Measurements from ENCODE around the gene OR52E2. TPM values are rescaled to one million over a fixed set of nuclear protein-coding genes. Genes with fewer than 3 reads are reported as not detected.
"Not testable (repeated sequence)": the region's sequence is repeated elsewhere in the genome, so short reads cannot be mapped to it uniquely, and the experiment has no call there.

OR52E2 gene
- not detected in 2 replicates for total RNA-seq

DNA sequence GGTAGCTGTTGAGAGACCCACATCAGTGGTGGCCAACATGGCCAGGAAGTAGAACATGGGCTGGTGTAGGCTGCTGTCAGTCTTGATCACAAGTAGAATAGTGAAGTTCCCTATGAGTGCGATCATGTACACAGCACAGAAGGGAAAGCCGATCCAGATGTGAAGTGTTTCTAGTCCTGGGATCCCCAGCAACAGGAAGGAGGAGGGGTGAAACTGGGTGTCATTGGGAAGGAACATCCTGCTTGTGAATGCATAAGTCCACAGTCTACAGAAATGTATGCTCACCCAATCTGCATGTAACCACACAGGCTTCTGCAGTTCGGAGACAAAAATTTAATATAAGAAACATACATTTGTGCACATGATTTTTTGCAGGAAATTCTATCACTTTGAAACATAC lies at the start of gene OR52E2:
TSS of gene OR52E2 (minus strand) at position 237 of the 400 bp plus-strand sequence. CDS start at position 237, 0 bp downstream.
- intact Hi-C loops (cut with micrococcal nuclease), result no loop called here

- intact Hi-C loops (cut with micrococcal nuclease), result no loop called here
Measured at GRCh38 chr11:5107285-5107684, 47.9 kb upstream of the OR52E2 start.

DNA sequence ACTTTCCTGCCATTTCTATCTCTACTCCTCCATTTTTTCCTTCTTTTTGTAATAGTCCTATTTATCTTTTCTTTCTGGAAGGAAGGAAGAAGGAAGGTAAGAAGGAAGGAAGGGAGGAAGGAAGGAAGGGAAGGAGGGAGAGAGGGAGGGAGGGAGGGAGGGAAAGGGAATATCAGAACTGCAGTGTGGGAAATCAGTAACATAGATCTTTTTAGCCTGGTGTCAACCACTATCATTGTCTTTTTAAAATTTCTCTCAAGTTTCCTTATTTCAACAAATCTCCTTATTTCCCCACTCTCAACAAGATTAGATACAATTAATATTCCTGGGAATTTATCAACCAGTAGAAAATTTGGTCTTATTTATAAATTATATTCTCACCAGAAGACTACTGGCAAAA lies 43.6 kb upstream of the OR52E2 start:
- intact Hi-C loops (cut with micrococcal nuclease), result no loop called here

- intact Hi-C loops (cut with micrococcal nuclease), result no loop called here
Measured at GRCh38 chr11:5102246-5102645, 42.8 kb upstream of the OR52E2 start.

- intact Hi-C loops (cut with micrococcal nuclease), result no loop called here
Measured at GRCh38 chr11:5096011-5096410, 36.6 kb upstream of the OR52E2 start.

DNA sequence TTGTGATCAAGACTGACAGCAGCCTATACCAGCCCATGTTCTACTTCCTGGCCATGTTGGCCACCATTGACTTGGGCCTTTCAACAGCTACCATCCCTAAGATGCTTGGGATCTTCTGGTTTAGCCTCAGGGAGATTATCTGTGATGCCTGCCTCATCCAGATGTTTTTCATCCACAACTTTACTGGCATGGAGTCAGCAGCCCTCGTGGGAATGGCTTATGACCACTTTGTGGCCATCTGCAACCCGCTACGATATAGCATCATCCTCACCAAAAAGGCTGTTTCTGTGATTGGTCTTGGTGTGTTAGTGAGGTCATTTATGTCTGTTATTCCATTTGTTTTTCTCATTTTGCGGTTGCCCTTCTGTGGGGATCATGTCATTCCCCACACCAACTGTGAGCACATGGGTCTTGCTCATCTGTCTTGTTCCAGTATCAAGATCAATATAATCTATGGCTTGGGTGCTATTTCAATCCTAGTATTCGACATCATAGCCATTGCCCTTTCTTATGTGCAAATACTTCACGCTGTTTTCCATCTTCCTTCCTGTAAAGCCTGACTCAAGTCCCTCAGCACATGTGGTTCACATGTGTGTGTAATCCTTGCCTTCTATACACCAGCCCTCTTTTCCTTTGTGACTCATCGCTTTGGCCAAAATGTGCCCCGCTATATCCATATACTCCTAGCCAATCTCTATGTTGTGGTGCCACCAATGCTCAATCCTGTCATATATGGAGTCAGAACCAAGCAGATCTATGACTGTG lies 33.6 kb upstream of the OR52E2 start:
- intact Hi-C loops (cut with micrococcal nuclease), result no loop called here

DNA sequence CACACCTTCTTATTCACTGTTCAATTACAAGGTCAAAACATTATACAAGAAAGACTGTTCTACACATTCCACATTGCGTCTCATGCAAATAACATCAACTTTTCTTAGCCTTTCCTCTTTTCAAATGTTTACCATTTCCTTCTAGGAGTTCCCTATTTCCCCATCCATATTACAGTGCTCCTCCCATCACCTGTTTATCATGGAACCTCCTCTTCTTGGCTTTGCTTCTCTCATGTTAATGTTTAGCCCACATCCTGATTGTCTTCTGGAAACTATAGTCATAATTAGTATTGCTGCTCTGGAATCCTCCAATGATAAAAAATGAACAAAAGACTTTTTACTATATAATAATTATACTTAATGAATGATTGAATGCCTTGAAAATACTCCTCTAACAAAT lies 31.2 kb upstream of the OR52E2 start:
- intact Hi-C loops (cut with micrococcal nuclease), result no loop called here

GRCh38 chr11:5088556-5088955 lies 29.1 kb upstream of the OR52E2 start:
- intact Hi-C loops (cut with micrococcal nuclease), result no loop called here

DNA sequence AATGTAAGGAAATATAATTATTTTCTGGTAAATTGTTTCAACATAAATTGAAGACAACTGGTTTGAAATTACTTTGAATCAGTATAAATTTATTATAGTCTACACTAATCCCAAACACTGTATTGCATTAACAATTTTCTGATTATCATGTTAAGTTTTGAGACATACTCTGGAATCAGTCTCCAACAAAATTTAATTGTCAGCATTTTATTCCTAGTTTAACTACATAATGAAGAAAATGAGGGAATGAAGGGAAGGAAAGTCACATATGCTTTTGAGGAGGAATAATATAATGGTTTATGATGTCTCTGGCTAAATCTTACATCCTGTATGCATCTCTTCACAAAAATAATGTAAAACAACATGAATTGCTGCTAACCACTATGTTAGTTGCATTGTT lies 24.2 kb upstream of the OR52E2 start:
- intact Hi-C loops (cut with micrococcal nuclease), result no loop called here

GRCh38 chr11:5081405-5081804 lies 22.0 kb upstream of the OR52E2 start:
- intact Hi-C loops (cut with micrococcal nuclease), result no loop called here

DNA sequence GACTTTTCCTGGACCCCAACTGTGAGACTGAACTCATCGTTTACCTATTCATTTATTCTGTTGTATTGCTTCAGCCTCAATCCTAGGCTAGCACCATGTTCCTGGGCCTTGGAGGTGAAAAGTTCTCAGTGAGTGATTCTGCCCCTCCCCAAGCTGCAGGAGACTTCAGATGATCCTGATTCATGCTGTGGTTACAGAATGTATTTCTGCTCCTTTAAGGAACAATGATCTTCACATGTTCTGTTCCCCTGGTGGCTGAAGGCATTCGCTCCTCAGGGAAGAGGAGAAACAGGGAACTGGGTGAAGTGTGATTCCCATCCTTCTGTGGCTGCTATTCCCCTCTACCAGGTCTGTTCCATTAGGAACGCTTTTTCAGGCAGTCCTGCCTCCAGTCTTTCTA lies 12.4 kb upstream of the OR52E2 start:
- intact Hi-C loops (cut with micrococcal nuclease), result no loop called here

- intact Hi-C loops (cut with micrococcal nuclease), result no loop called here
Measured at GRCh38 chr11:5069272-5069671, 9.8 kb upstream of the OR52E2 start, which contains the start of gene OR52E1. OR52E1 (plus strand) TSS chr11:5069572.

DNA sequence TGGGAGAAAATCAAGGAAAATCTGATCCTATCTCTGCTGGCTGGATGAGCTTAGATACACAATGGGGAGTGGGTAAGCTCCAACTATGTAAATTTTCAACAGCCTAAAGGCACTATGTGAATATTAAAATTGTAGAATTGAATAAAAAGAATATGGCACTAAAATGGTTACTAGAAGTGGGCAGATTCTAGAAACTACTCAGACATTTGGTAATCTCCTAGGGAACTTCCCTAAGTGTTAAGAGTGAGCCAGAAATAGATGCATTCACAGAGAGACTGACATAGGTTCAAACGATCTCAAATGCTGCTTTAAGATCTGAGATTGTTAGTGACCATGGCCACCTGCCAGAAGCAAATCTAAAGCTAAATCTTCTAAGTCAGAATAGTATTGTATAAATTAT lies 5.6 kb upstream of the OR52E2 start:
- intact Hi-C loops (cut with micrococcal nuclease), result no loop called here

DNA sequence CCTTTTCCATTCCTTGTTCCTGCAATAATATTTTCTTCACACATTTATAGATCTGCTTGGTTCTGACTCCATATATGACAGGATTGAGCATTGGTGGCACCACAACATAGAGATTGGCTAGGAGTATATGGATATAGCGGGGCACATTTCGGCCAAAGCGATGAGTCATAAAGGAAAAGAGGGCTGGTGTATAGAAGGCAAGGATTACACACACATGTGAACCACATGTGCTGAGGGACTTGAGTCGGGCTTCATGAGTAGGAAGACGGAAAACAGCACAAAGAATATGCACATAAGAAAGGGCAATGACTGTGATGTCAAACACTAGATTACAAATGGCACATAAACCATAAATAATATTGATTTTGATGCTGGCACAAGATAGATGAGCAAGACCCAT lies 748 bp downstream of the OR52E2 start:
- intact Hi-C loops (cut with micrococcal nuclease), result not testable (repeated sequence)

- intact Hi-C loops (cut with micrococcal nuclease), result no loop called here
Measured at GRCh38 chr11:5046754-5047330, 12.6 kb downstream of the OR52E2 start.

GRCh38 chr11:5046226-5046625 lies 13.2 kb downstream of the OR52E2 start, which contains the start of gene OR52J3:
OR52J3 (plus strand) TSS chr11:5046526; CDS start chr11:5046526, 0 bp downstream.
- intact Hi-C loops (cut with micrococcal nuclease), result no loop called here

DNA sequence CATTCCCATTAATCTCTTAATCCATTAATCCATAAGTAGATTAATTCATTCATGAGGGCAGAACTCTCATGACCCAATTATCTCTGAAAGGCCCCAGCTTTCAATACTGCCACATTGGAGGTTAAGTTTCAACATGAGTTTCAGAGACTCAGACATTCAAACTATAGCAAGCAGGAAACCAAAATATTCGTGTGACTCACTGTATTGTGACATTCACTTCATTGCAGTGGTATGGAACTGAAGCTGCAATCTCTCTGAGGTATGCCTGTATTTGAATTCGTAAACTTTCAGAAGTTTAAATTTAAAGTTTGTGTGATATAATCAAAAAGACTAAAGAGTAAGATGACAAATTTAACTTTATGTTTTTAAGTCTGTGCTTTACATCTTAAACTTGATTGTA lies 16.0 kb downstream of the OR52E2 start:
- intact Hi-C loops (cut with micrococcal nuclease), result no loop called here

- intact Hi-C loops (cut with micrococcal nuclease), result no loop called here
Measured at GRCh38 chr11:5042091-5042490, 17.3 kb downstream of the OR52E2 start.

- intact Hi-C loops (cut with micrococcal nuclease), result no loop called here
Measured at GRCh38 chr11:5040876-5041275, 18.6 kb downstream of the OR52E2 start.

DNA sequence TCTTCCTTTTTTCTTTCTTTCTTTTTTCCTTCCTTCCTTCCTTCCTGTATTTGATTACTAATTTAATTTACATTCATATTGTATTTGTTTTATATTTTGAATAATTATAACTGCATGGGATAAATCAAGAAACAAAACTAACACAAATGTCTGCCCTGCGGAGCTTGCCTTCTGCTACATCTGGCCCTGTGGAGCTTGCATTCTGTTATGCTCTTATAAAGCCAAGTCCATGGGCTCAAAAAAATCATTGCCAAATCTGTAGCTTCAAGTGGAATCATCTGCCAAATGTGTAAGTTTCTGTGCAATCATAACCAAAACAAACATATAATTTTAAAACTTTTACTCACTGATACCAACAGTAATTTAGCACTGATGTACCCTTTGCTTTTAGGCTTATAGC lies 21.1 kb downstream of the OR52E2 start:
- intact Hi-C loops (cut with micrococcal nuclease), result no loop called here

DNA sequence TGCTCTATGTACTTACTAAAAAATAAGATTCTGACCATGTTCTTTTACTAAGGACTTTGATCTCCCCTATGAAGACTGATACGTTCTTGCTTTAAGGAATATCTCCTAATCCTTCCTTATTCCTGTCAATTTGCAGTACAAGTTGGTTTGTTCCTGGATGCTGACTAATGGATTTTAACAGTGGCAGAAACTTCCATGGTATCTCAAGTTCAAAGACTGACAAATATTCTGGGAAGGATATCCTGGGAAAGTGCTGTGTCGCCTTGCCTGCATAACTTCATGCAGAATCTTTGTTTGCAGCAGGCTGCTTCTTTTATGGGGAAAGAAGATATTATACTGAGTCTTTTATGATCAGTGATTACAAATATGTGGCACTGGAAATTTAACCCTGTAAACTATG lies 21.5 kb downstream of the OR52E2 start:
- intact Hi-C loops (cut with micrococcal nuclease), result no loop called here

GRCh38 chr11:5036669-5037068 lies 22.8 kb downstream of the OR52E2 start:
- intact Hi-C loops (cut with micrococcal nuclease), result no loop called here

DNA sequence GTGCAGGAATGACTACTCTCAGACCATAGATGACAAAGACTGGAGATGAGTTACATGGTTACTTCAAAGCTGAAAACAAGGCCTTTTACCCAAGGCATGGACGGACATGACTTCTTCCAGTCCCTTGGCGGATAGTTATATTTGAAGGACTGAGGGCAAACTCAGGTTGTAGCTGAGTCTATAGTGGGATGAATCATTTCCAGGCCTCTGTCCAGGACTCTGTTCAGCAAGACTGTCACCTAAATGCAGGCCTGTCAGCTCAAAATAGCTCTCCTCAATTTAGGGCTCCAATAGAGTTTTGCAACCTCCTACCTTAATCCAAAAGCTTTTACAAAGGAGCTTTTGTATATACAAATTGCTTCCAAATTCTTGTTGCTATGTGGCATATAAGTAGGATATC lies 37.4 kb downstream of the OR52E2 start:
- intact Hi-C loops (cut with micrococcal nuclease), result no loop called here

Measured in T-helper 2 cell treated with Interferon-gamma antibody and Interleukin-4, amounts not matched to agents 100 ng/mL and 5 ng/mL, for 36 hours (primary cell).